Endodermal cell (in vitro differentiated cells): ENCODE measurements around the gene ADGRL3. TPM values are rescaled to one million over a fixed set of nuclear protein-coding genes. Genes with fewer than 3 reads are reported as not detected.
A peak's percentile ranks its signal among the peaks of the same experiment; 100 is the strongest.
"Not testable (repeated sequence)": the region's sequence is repeated elsewhere in the genome, so short reads cannot be mapped to it uniquely, and the experiment has no call there.

Source experiments
- DNase-seq: peaks from one replicate; pipeline ENCODE4 v3.0.0-alpha.2; 2017
- H3K27ac ChIP-seq: 2 replicates; pipeline ENCODE4 v1.5.1; 2013; ENCODE audit warnings: mild to moderate bottlenecking, low read depth, low read length, moderate library complexity
- H3K27me3 ChIP-seq: 2 replicates; pipeline ENCODE4 v1.6.1; 2013; ENCODE audit warnings: mild to moderate bottlenecking, low read length, moderate library complexity; ENCODE audit not compliant: insufficient read depth, control insufficient read depth, poor library complexity, severe bottlenecking
- H3K36me3 ChIP-seq: 2 replicates; pipeline ENCODE4 v1.7.0; 2013; ENCODE audit warnings: mild to moderate bottlenecking, low read length, moderate library complexity; ENCODE audit not compliant: control insufficient read depth, insufficient read depth
- H3K4me1 ChIP-seq: one replicate; pipeline ENCODE4 v1.7.0; 2013; ENCODE audit warnings: low read length; ENCODE audit not compliant: control insufficient read depth, insufficient read depth
- H3K4me3 ChIP-seq: 2 replicates; pipeline ENCODE4 v1.5.1; 2013; ENCODE audit warnings: mild to moderate bottlenecking, low read length, moderate library complexity
- H3K9ac ChIP-seq: 2 replicates; pipeline ENCODE4 v1.6.1; 2013; ENCODE audit warnings: mild to moderate bottlenecking, low read length, moderate library complexity; ENCODE audit not compliant: poor library complexity, severe bottlenecking; ENCODE audit errors: extremely low read depth
- H3K9me3 ChIP-seq: 2 replicates; pipeline ENCODE4 v1.6.1; 2013; ENCODE audit warnings: mild to moderate bottlenecking, low read length, moderate library complexity; ENCODE audit not compliant: control insufficient read depth
- H3K27ac Mint-ChIP-seq: 2 replicates; pipeline ENCODE4 v1.8.0; 2020; ENCODE audit warnings: mixed read lengths
- H3K27me3 Mint-ChIP-seq: 2 replicates; pipeline ENCODE4 v1.8.0; 2021; ENCODE audit warnings: mild to moderate bottlenecking, mixed read lengths; ENCODE audit not compliant: insufficient read depth
- H3K36me3 Mint-ChIP-seq: 2 replicates; pipeline ENCODE4 v1.8.0; 2020; ENCODE audit warnings: low read depth, mixed read lengths
- H3K4me1 Mint-ChIP-seq: 2 replicates; pipeline ENCODE4 v1.8.0; 2020; ENCODE audit warnings: mixed read lengths
- H3K4me3 Mint-ChIP-seq: 2 replicates; pipeline ENCODE4 v1.8.0; 2020; ENCODE audit warnings: mild to moderate bottlenecking, moderate library complexity, mixed read lengths
- H3K9me3 Mint-ChIP-seq: 2 replicates; pipeline ENCODE4 v1.8.0; 2020; ENCODE audit warnings: mild to moderate bottlenecking, mixed read lengths
- CTCF ChIP-seq: fragments of 200-600 bp; sonication (generic); conservative IDR thresholded peaks from 2 replicates; pipeline ENCODE4 v1.5.0; 2021; ENCODE audit warnings: antibody characterized with exemption, mild to moderate bottlenecking
- WGBS, 2 experiments: methylation state at CpG; one replicate each; pipeline versions ENCODE4 v1.1.5 to v1.1.7; 2013; ENCODE audit warnings: missing lambda C conversion rate in 2 of 2, mixed read lengths in 1 of 2; ENCODE audit not compliant: insufficient coverage in 1 of 2, insufficient read length in 1 of 2; 5-methylcytosine and 5-hydroxymethylcytosine counted together
- total RNA-seq, 2 donors: library from RNA; stranded (reverse); fragmentation: NEBNext Ultra II Directional in 1 of 2; extraction: Animal tissue kit (Norgen Biotek cat#: 25700) in 1 of 2; gene quantifications; 2 replicates in 1 of 2; 3 replicates in 1 of 2; pipeline ENCODE4 v1.2.1, GENCODE V29; 2021

ADGRL3 gene
- total RNA-seq, 2 donors from 2014 or later, result 9.9 to 10.3 TPM

GRCh38 chr4:61204353-61205060 is 4.4 kb downstream of the ADGRL3 start:
- no peak for TF ChIP-seq CTCF
- Histone ChIP-seq H3K9me3 (no peaks in the 10 kb centered on the region), H3K4me1 (peaks cover 3% of the 10 kb centered on the region), H3K4me3 (peak overlapping the region; percentile 92), H3K36me3 (no peaks in the 10 kb centered on the region), H3K9ac (peak overlapping the region; percentile 76), H3K27ac (peak overlapping the region; percentile 25), H3K27me3 (peaks cover 11% of the 10 kb centered on the region)
- no peak for DNase-seq
- Mint-ChIP-seq H3K4me3 (no peak overlapping the region), H3K4me1 (peaks cover 31% of the 10 kb centered on the region), H3K27me3 (peaks cover 36% of the 10 kb centered on the region), H3K9me3 (peaks cover 1% of the 10 kb centered on the region), H3K36me3 (no peaks in the 10 kb centered on the region), H3K27ac (peak overlapping the region; percentile 64)
- 66% methylated on average over 2 of the region's 2 CpGs; no CpG with 5 or more reads in 1 of the 2 experiments for WGBS, 2 experiments

GRCh38 chr4:61205066-61205465 is 4.9 kb downstream of the ADGRL3 start:
- no peak overlapping the region for H3K4me3 Mint-ChIP-seq

GRCh38 chr4:61207156-61207555 is 7.0 kb downstream of the ADGRL3 start:
- peaks cover 18% of the 10 kb centered on the region for H3K27me3 Mint-ChIP-seq
- H3K4me1 ChIP-seq, DNase-seq, H3K27ac Mint-ChIP-seq, H3K27ac ChIP-seq, H3K9me3 Mint-ChIP-seq, H3K9me3 ChIP-seq, H3K9ac ChIP-seq, H3K36me3 Mint-ChIP-seq, H3K36me3 ChIP-seq, H3K4me3 Mint-ChIP-seq, H3K27me3 ChIP-seq, H3K4me3 ChIP-seq: not testable (repeated sequence)
- H3K4me1 Mint-ChIP-seq, result peaks cover 45% of the 10 kb centered on the region

More at GRCh38 chr4:61205066-61205465, 4.9 kb downstream of the ADGRL3 start:
- H3K9ac ChIP-seq, result peak overlapping the region; percentile 76
- Mint-ChIP-seq H3K9me3 (peaks cover 1% of the 10 kb centered on the region), H3K27me3 (peaks cover 31% of the 10 kb centered on the region), H3K4me1 (peaks cover 34% of the 10 kb centered on the region), H3K27ac (no peak overlapping the region), H3K36me3 (no peaks in the 10 kb centered on the region)
- H3K27me3 ChIP-seq, result peaks cover 7% of the 10 kb centered on the region
- peaks cover 6% of the 10 kb centered on the region for H3K4me1 ChIP-seq
- no peaks in the 10 kb centered on the region for H3K36me3 ChIP-seq
- DNase-seq, result no peak
- no peak for TF ChIP-seq CTCF
- H3K4me3 ChIP-seq, result peak overlapping the region; percentile 15
- no peak overlapping the region for H3K27ac ChIP-seq
- no peaks in the 10 kb centered on the region for H3K9me3 ChIP-seq
- 74% methylated on average over 1 of the region's 1 CpG; no CpG with 5 or more reads in 1 of the 2 experiments for WGBS, 2 experiments
